K562 (cell line): ENCODE measurements around the gene RSU1.

Experiments
- HDAC6 ChIP-seq: IDR thresholded peaks from 2 replicates; pipeline ENCODE4 v1.6.1; 2012; ENCODE audit warnings: low read depth, mild to moderate bottlenecking, control low read depth, inconsistent platforms, low read length, moderate library complexity
- KHSRP ChIP-seq: fragments of 450-650 bp; IDR thresholded peaks from 2 replicates; pipeline ENCODE4 v1.6.1; 2017
- MTA3 ChIP-seq: fragments of 450-650 bp; formaldehyde crosslinking; IDR thresholded peaks from 2 replicates; pipeline ENCODE4 v1.6.1; 2017; ENCODE audit warnings: mild to moderate bottlenecking, borderline replicate concordance
- NCOR1 ChIP-seq: fragments of 450-650 bp; IDR thresholded peaks from 2 replicates; pipeline ENCODE4 v1.6.1; 2016; ENCODE audit warnings: mild to moderate bottlenecking, moderate library complexity
- SP1 ChIP-seq: sonication (generic); formaldehyde crosslinking; IDR thresholded peaks from 2 replicates; pipeline ENCODE4 v1.8.1; 2022; ENCODE audit warnings: mild to moderate bottlenecking, missing genetic modification reagents
- TAF1 ChIP-seq: IDR thresholded peaks from 2 replicates; pipeline ENCODE4 v1.6.1; 2011; ENCODE audit warnings: mild to moderate bottlenecking, low read length, moderate library complexity; ENCODE audit not compliant: insufficient read depth, control insufficient read depth, severe bottlenecking; ENCODE audit errors: extremely low read depth
- ZNF146 ChIP-seq: IDR thresholded peaks from one replicate; pipeline ENCODE4 v1.6.1; 2018; ENCODE audit warnings: missing compliant biosample characterization; ENCODE audit not compliant: unreplicated experiment
- TF ChIP-seq, protein P1 (sequence below), 3 experiments: IDR thresholded peaks in 2 of 3; conservative IDR thresholded peaks in 1 of 3; 2 replicates each; pipeline ENCODE4 v1.5.1; 2011 to 2012; ENCODE audit warnings: low read length in 3 of 3, mild to moderate bottlenecking in 3 of 3, control low read depth in 2 of 3, improper control_type of control experiment in 1 of 3, inconsistent platforms in 1 of 3, low read depth in 1 of 3, mixed read lengths in 1 of 3, moderate library complexity in 1 of 3; ENCODE audit not compliant: insufficient read depth in 2 of 3
- TF ChIP-seq, protein P2 (sequence below), 2 experiments: IDR thresholded peaks; 2 replicates each; pipeline ENCODE4 v1.6.1; 2012; ENCODE audit warnings: improper control_type of control experiment in 2 of 2, low read depth in 2 of 2, low read length in 2 of 2, borderline replicate concordance in 1 of 2

DNA sequence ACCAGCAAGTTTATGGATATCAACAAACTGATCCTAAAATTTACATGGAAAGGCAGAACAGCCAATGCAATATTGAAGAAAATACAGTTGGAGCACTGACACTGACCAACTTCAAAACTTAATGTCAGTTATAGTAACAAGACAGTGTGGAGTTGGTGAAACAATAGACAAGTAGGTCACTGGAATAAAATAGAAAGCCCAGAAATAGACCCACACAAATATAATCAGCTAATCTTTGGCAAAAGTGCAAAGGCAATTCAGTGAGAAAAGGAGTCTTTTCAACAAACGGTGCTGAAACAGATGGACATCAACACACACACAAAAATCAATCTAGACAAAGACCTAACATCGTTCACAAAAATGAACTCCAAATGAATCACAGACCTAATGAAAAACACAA, 13.8 kb downstream of the RSU1 start:
- TF ChIP-seq SP1 (CRISPR knock-in tag) = no peak
- TF ChIP-seq MTA3 = no peak
- TF ChIP-seq, protein P1, sequence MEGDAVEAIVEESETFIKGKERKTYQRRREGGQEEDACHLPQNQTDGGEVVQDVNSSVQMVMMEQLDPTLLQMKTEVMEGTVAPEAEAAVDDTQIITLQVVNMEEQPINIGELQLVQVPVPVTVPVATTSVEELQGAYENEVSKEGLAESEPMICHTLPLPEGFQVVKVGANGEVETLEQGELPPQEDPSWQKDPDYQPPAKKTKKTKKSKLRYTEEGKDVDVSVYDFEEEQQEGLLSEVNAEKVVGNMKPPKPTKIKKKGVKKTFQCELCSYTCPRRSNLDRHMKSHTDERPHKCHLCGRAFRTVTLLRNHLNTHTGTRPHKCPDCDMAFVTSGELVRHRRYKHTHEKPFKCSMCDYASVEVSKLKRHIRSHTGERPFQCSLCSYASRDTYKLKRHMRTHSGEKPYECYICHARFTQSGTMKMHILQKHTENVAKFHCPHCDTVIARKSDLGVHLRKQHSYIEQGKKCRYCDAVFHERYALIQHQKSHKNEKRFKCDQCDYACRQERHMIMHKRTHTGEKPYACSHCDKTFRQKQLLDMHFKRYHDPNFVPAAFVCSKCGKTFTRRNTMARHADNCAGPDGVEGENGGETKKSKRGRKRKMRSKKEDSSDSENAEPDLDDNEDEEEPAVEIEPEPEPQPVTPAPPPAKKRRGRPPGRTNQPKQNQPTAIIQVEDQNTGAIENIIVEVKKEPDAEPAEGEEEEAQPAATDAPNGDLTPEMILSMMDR (IDR thresholded peaks at IDR 0.05 in 2 of 3, conservative IDR thresholded peaks at IDR 0.05 in 1 of 3; ENCODE audit: insufficient read depth in 2 of 3, low read depth in 1 of 3, low read length in 3 of 3) = no peak
- no peak for TF ChIP-seq HDAC6
- no peak for TF ChIP-seq KHSRP
- TF ChIP-seq NCOR1 = no peak
- TF ChIP-seq TAF1 = no peak
- TF ChIP-seq ZNF146 (CRISPR knock-in tag) = no peak
- TF ChIP-seq, protein P2, sequence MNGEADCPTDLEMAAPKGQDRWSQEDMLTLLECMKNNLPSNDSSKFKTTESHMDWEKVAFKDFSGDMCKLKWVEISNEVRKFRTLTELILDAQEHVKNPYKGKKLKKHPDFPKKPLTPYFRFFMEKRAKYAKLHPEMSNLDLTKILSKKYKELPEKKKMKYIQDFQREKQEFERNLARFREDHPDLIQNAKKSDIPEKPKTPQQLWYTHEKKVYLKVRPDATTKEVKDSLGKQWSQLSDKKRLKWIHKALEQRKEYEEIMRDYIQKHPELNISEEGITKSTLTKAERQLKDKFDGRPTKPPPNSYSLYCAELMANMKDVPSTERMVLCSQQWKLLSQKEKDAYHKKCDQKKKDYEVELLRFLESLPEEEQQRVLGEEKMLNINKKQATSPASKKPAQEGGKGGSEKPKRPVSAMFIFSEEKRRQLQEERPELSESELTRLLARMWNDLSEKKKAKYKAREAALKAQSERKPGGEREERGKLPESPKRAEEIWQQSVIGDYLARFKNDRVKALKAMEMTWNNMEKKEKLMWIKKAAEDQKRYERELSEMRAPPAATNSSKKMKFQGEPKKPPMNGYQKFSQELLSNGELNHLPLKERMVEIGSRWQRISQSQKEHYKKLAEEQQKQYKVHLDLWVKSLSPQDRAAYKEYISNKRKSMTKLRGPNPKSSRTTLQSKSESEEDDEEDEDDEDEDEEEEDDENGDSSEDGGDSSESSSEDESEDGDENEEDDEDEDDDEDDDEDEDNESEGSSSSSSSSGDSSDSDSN (IDR thresholded peaks at IDR 0.05; ENCODE audit: borderline replicate concordance in 1 of 2, low read depth in 2 of 2, low read length in 2 of 2) = no peak
